ENCODE results near the gene CLPX.
"Not testable (repeated sequence)": the region's sequence is repeated elsewhere in the genome, so short reads cannot be mapped to it uniquely, and the experiment has no call there.

Gene CLPX

DNA sequence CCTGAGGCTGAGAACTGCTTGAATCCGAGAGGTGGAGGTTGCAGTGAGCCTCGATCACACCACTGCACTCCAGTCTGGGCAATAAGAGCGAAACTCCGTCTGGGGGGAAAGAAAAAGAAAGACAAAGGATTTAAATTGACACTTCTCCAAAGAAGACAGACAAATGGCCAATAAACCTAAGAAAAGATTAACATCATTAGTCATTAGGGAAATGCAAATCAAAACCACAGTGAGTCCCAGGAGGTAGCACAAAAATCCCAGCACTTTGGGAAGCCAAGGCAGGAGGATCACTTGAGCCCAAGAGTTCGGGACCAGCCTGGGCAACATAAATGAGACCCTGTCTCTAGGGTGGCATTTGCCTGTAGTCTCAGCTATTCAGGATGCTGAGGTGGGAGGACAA lies 12.6 kb downstream of the CLPX start:
- DNase-seq = no peak

DNA sequence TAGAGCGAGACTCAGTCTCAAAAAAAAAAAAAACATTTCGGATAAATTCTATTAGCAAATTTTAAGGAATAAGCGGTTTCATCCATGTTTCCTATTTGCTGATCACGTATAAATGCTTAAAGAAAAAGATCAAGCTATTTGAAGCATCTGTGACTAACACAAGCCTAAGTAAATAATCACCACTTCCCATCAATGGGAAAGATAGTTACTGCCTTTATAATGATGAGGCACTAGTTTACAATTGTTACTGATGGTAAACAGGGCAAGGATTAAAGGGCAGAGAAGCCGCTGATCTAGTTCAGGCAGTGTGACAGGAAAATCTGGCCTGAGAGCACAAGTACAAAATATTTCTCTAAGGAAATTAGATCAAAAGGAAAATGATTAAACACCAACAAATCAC lies 13.7 kb downstream of the CLPX start:
- DNase-seq = no peak

GRCh38 chr15:65165875-65166274 lies 19.3 kb downstream of the CLPX start:
- DNase-seq = no peak

DNA sequence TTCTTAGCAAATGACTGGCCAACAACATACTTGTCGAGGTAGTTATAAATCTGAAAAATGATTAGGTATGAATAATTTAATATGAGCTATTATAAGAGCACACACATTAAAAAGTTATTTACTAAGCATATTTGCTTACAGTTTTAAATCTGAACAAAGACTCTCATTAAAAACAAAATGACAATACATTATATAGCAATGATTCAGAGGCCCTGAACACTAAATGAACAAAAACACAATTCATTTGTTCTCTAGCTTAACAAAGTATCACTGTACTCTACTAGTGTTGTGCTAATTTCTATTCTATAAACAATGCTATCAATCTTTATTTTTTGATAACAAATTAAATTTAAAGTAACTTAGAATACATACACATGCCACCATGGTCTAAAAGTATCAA lies 21.0 kb downstream of the CLPX start:
- no peak for DNase-seq

- no peak for DNase-seq
Measured at GRCh38 chr15:65163041-65163440, 22.1 kb downstream of the CLPX start.

- DNase-seq = no peak
Measured at GRCh38 chr15:65156692-65157091, 28.4 kb downstream of the CLPX start.

DNA sequence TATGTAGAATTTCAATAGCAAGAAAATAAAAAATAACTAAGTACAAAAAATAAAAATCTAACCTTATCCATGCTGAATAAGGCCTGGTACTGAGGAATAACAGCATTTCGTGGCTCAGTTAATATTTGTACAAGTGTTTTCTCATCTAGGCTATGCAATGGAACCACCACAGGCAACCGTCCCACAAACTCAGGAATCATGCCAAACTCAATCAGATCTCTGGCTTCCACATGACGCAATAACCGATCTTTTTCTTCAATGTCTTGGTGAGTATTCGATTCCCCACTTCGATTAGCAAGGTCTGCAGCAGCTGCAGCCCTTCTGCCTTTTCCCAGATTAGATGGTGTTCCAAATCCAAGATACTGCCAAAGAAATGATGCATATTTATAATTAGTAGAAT lies 30.4 kb downstream of the CLPX start:
- no peak for DNase-seq

DNA sequence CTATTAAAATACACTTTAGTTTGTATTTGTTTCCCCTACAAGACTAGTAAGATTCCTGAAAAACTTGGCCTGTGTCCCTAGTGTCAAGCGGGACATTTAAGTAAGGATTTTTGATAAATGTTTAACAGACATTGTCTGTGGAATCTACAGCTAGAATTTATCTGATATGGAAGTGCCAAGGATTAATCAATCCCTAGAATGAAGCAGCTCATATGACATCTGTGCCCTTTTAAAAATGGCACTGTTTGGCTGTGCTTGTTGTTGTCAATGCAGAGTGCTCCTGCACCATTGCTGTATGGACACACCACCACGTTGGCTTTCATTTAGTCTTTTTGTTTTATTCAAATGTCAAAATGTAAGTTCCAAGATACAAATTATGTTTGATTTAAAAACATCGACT lies 37.2 kb downstream of the CLPX start:
- DNase-seq = no peak

DNA sequence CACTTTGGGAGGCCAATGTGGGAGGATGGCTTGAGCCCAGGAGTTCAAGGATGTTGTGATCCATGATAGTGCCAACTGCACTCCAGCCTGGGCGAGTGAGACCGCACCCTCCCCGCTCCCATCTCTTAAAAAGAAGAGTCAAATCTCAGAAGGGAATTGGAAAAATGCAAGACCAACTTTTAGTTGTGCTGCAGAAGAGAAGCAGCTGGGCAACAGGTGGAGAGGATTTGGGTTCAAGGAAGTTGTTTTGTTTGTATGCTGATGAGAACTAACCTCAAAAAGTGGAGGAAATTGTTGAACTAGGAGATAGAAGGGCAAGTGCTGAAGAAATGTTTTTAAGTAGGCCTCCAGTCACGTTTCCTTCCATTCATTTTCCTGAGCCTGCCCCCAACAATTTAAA lies 38.7 kb downstream of the CLPX start:
- DNase-seq = no peak

GRCh38 chr15:65138631-65139030 lies 46.5 kb downstream of the CLPX start:
- DNase-seq = not testable (repeated sequence)

DNA sequence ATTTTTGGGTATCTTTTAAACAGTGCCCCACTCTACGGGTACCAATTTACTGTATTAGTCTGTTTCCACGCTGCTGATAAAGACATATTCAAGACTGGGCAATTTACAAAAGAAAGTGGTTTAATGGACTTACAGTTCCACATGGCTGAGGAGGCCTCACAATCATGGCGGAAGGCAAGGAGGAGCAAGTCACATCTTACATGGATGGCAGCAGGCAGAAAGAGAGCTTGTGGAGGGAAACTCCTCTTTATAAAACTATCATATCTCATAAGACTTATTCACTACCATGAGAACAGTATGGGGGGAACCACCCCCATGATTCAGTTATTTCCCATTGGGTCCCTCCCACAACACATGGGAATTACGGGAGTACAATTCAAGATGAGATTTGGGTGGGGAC lies 47.2 kb downstream of the CLPX start:
- DNase-seq = not testable (repeated sequence)

DNA sequence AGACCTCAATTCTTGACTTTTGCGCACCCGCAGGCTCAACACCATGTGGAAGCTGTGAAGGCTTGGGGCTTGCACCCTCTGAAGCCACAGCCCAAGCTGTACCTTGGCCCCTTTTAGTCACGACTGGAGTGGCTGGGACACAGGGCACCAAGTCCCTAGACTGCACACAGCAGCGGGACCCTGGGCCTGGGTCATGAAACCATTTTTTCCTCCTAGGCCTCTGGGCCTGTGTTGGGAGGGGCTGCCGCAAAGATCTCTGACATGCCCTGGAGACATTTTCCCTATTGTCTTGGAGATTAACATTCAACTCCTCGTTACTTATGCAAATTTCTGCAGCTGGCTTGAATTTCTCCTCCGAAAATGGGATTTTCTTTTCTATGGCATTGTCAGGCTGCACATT lies 48.1 kb downstream of the CLPX start:
- not testable (repeated sequence) for DNase-seq

GRCh38 chr15:65134538-65134937 lies 50.6 kb downstream of the CLPX start:
- no peak for DNase-seq

DNA sequence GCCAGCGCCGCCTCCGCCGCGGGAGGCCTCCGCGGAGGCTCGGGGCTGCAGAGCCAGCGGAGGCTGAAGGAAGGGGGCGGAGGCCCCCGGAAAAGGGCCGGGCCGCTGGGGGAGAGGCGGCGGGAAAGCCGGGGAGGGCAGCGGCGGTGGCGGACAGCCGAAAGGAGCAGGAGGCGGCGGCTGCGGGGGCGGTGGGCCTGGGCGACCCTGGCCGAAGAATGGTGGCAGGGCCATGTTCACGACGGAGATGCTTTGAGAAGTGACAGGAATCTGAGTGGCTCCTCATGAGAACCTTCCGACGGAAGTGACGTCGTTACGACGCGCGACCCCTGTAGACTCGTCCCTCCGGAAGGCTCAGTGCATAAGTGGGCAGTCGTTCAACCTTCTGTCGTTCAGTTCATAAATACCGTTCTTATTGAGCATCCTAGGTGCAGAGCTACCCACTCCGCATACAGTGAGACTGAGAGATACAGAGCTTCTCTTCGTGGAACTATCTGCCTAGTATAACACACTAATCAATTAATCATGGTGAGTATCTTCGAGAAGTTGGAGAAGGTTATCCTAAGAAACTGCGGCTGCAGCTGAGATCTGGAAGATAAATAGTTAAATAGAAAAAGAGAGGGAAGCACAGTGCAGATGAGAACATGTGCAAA lies 51.5 kb downstream of the CLPX start, which contains the start of gene PDCD7:
Gene PDCD7 (minus strand): TSS at position 261 of the 653 bp plus-strand sequence. CDS start 27 bp downstream, at position 234.
- DNase-seq = peak; percentile 44 to 94 (median 84)

GRCh38 chr15:65132878-65133547 lies 52.1 kb downstream of the CLPX start:
- DNase-seq = peak in 17 of 58 donors; percentile 1 to 48 (median 22)

DNA sequence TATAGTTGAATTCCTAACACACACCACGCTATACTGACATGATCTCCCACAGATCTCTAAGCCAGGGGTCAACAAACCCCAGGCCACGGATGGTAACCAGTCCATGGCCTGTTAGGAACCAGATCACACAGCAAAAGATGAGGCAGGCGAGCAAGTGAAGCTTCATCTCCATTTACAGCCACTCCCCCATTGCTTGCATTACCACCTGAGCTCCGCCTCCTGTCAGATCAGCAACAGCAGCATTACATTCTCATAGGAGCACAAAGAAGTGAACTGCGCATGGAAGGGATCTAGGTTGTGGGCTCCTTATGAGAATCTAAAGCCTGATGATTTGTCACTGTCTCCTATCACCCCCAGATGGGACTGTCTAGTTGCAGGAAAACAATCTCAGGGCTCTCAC lies 54.2 kb downstream of the CLPX start:
- DNase-seq = no peak

- no peak for DNase-seq
Measured at GRCh38 chr15:65115542-65115941, 69.6 kb downstream of the CLPX start.

- no peak for DNase-seq
Measured at GRCh38 chr15:65115086-65115485, 70.1 kb downstream of the CLPX start, which contains the start of gene UBAP1L. TSS of gene UBAP1L (minus strand) at chr15:65115200. CDS start at chr15:65106215, 8,985 bp downstream.

DNA sequence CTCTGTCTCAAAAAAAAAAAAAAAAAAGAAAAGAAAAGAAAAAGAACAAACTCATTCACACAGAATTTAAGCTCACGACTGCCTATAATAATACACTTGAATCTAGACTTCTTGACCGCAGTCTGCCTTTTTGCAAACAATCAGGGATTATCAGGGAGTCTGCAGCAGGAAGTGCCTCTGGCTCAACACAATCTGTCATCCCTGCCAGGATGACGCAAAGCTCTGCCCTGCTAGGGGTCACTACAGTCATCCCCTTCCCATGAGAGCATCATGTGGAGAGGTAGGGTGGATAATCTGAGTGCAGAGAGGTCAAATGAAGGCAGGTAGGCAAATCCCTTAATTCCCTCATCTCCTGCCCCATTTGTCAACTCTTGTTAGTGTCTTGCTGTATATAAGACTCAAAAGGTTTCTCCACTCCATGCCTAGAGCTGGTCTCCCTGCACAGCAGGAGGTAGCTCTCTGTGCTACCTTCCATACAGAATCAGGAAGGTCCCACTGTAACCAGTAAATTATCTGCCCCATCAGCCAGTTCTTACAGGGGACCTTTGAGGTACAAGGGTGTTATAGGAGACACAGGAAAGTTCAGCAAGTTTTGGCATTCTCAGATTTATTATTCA lies 74.4 kb downstream of the CLPX start:
- DNase-seq = no peak

GRCh38 chr15:65106011-65106590 lies 79.0 kb downstream of the CLPX start:
- no peak for DNase-seq

- no peak for DNase-seq
Measured at GRCh38 chr15:65105038-65105437, 80.1 kb downstream of the CLPX start.

- no peak for DNase-seq
Measured at GRCh38 chr15:65102912-65103311, 82.2 kb downstream of the CLPX start.
